Lung microvascular endothelial cell (primary cell): ENCODE data around the gene ZBTB1. TPM values are rescaled to one million over a fixed set of nuclear protein-coding genes. Genes with fewer than 3 reads are reported as not detected.
"Not testable (repeated sequence)": the region's sequence is repeated elsewhere in the genome, so short reads cannot be mapped to it uniquely, and the experiment has no call there.

Experiments
- DNase-seq, 2 donors: peaks; one replicate each; pipeline versions ENCODE4 v3.0.0 to v3.0.0-alpha.2; 2010; ENCODE audit warnings: low read depth in 2 of 2
- total RNA-seq: library from RNA; depleted of rRNA; stranded (reverse); fragments of >200 nt; gene quantifications from 2 replicates; pipeline ENCODE4 v1.2.1, GENCODE V29; 2014

Gene ZBTB1
- total RNA-seq, 1 donor from 2014 or later, result 38.5 TPM

DNA sequence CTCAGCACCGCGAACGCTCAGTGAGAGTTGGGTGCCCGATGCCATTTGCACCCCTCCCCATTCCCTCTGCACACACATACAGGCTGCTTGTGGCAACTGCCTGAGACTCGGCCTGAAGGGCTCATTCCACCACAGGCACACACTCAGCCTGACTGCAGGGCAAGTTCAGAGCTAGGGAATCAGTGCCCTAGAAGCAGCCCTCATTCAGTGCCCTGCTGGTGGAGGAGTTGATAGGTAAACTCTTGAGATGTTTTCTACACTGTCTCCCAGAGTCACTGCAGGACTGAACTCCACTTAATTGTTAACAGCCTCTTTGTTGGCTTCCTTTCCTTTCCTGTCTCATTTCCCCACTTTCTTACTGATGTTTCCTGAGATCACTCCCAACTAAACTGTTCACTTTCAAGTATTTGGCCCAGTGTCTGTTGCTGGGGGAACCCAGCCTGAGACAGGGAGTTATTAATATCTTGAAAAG, 62.1 kb downstream of the ZBTB1 start:
- peak in 1 of 2 donors; percentile 72 for DNase-seq

DNA sequence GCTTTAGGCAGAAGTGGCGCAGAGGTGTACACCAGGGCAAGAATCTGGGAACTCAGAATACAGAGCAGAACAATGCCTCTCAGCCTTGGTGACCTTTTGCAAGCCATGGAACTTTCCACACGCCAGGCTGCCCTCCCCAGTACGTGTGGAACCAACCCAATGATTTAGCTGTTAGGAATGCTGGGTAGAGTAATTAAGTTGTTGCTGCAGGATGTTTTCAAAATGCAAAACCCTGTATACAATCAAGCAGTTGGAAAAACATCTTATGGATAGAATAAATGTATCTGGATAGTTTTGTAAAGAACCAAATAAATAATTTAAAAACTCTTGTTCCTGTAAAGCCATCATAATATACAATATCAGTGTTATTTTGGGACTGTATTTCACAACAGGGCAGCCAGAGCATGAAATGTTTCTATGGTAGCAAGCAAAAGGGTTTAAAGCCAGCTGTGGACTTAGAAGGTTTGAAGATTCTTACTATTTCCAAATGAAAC, 64.6 kb downstream of the ZBTB1 start:
- DNase-seq, result peak; percentile 71 to 90

DNA sequence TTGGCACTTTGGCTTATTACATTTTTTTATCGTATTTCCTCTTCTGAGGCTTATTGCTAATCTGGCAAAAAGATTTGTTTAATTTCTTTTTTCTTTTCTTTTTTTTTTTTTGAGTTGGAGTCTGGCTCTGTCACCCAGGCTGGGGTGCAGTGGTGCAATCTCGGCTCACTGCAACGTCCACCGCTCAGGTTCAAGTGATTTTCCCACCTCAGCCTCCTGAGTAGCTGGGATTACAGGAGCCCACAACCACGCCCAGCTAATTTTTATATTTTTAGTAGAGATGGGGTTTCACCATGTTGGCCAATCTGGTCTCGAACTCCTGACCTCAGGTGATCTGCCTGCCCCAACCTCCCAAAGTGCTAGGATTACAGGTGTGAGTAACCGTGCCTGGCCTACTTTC, 65.1 kb downstream of the ZBTB1 start:
- DNase-seq, result not testable (repeated sequence)

DNA sequence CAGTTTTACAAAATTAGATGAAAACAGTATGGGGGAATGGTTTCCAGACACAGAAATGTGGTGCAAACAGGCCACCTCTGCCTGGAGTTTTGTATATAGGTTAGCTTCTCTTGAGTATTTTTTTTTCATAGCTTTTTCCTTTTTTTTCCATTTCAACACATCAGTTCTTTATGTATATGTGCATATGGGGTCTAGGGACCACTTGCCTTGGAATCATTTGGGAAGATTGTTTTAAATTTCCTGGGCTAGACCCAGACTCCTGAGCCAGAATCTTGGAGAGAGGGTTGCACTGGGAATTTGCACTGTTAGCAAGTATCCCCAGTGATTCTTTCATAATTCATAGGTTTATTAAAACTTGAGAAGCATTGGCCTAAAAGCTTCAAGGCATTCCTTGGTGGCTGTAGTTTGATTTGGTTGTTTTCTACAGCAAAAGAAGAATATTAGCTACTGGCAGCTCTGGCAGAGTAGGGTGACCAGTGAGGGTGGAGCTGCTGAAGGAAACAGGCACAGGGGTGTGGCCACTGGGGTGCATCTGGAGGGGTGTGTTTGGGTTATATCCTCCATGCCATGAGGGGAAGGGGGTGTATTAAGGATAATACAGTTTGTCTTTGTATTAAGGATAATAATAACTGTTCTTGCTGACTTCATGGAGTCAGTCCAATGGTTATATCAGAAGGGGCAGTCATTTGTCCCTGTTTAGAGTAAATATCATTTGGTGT, 68.0 kb downstream of the ZBTB1 start:
- DNase-seq, result no peak

DNA sequence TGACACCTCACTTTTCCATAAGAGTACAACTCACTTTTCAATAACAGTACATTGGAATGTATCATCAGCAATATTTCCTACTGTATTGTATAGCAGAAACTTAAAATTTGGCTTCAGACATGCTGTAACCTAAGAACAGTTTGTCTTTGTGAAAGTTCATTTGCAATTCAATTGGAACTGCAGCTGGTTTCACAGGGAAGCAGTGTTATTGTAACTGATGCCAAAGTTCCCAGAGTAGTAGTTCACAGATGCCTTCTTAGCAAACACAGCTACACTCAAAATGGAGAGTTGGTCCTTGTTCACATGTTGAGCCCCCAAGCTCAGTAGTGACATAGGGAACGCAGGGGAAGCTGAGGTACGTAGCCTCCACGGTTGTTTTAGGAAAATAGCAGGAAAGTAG, 68.5 kb downstream of the ZBTB1 start:
- no peak for DNase-seq

Other genes starting within 250 kb of the ZBTB1 start
- under 0.01 and 0.44 TPM in 2 replicates for gene ESR2, start 210.4 kb upstream of the ZBTB1 start, total RNA-seq
- gene MTHFD1, start 116.4 kb upstream of the ZBTB1 start, total RNA-seq, result 30.6 and 35.3 TPM in 2 replicates
- gene AKAP5, start 39.3 kb upstream of the ZBTB1 start, total RNA-seq, result 0.20 and 0.22 TPM in 2 replicates
- gene ZBTB25, start 932 bp upstream of the ZBTB1 start, total RNA-seq, result 2.6 and 3.0 TPM in 2 replicates
- 1.7 and 3.0 TPM in 2 replicates for gene HSPA2, start 36.0 kb downstream of the ZBTB1 start, total RNA-seq
- 0.40 and 0.44 TPM in 2 replicates for gene PPP1R36, start 45.2 kb downstream of the ZBTB1 start, total RNA-seq
- 5.9 and 15.7 TPM in 2 replicates for gene PLEKHG3, start 199.7 kb downstream of the ZBTB1 start, total RNA-seq